ENCODE measurements around the gene PSMA6.
"Not testable (repeated sequence)": the region's sequence is repeated elsewhere in the genome, so short reads cannot be mapped to it uniquely, and the experiment has no call there.

- not testable (repeated sequence) for TF ChIP-seq CTCF (tag by site-specific recombination; IDR thresholded peaks at IDR 0.05); ZNF558 (tag by site-specific recombination; IDR thresholded peaks at IDR 0.05); ZFHX2 (tag by site-specific recombination; conservative IDR thresholded peaks at IDR 0.05); ZNF274 (IDR thresholded peaks at IDR 0.05; ENCODE audit: low read length); ZNF274 (tag by site-specific recombination; IDR thresholded peaks at IDR 0.05; ENCODE audit: borderline replicate concordance)
Measured at GRCh38 chr14:35301334-35301733, 9.2 kb downstream of the PSMA6 start.
